K562 (cell line): ENCODE data around the gene SCAP. TPM values are rescaled to one million over a fixed set of nuclear protein-coding genes. Genes with fewer than 3 reads are reported as not detected.
A peak's percentile ranks its signal among the peaks of the same experiment; 100 is the strongest.

ENCODE experiments used
- ATAC-seq: fragments of 200-7000 bp; cut with Tn5 transposase; 3 replicates; pipeline ENCODE4 v1.9.1; 2020; ENCODE audit warnings: moderate library complexity
- BruUV-seq: library from RNA; stranded (reverse); fragments of 400-500 nt; replicated peaks from 2 replicates; lab custom pipeline; 2021; lab: Mats Ljungman, UMichigan
- CTCF ChIA-PET: fragments of 300-600 bp; formaldehyde crosslinking; extraction: SDS; loops from one replicate; lab custom pipeline; 2021; ENCODE audit warnings: low intra/inter-chr PET ratio; lab: Yijun Ruan, JAX
- POLR2A ChIA-PET: fragments of 300-600, 350-650 bp; sonication (Branson Sonifier 250); formaldehyde crosslinking; extraction: SDS; loops from one replicate; lab custom pipeline; 2021; ENCODE audit warnings: antibody characterized with exemption, inconsistent platforms; lab: Yijun Ruan, JAX
- DNase-seq, 4 experiments: peaks; one replicate each; pipeline versions ENCODE4 v3.0.0 to v3.0.0-alpha.2; 2011 to 2018; ENCODE audit warnings: low spot score in 3 of 4, mixed read lengths in 3 of 4; ENCODE audit errors: extremely low read depth in 1 of 4
- FAIRE-seq: peaks from 2 replicates; lab custom pipeline; 2011; peaks lifted over from hg19 to GRCh38; lab: Jason Lieb, UNC
- H2AFZ ChIP-seq: 2 replicates; pipeline ENCODE4 v1.6.0; 2011; ENCODE audit warnings: low read depth, low read length, control low read depth, inconsistent platforms
- H3K27ac ChIP-seq: fragments of 200-600 bp; 3 replicates; pipeline ENCODE4 v1.8.0; 2011; ENCODE audit warnings: low read depth, mild to moderate bottlenecking, control low read depth, inconsistent platforms, low read length, moderate library complexity, mixed read lengths; ENCODE audit errors: extremely low read depth
- H3K27me3 ChIP-seq, 2 experiments: fragments of 300-600 bp in 1 of 2; 2 replicates in 1 of 2; 3 replicates in 1 of 2; pipeline versions ENCODE4 v1.6.0 to v1.8.0; 2011; ENCODE audit warnings: inconsistent platforms in 2 of 2, low read length in 2 of 2, mild to moderate bottlenecking in 1 of 2, mixed read lengths in 1 of 2, moderate library complexity in 1 of 2; ENCODE audit not compliant: control insufficient read depth in 2 of 2, insufficient read depth in 2 of 2
- H3K36me3 ChIP-seq: fragments of 300-600 bp; 3 replicates; pipeline ENCODE4 v1.8.0; 2011; ENCODE audit warnings: mild to moderate bottlenecking, low read length, inconsistent platforms; ENCODE audit not compliant: control insufficient read depth, insufficient read depth
- H3K4me1 ChIP-seq, 2 experiments: fragments of 200-600 bp in 1 of 2; replicated peaks in 1 of 2; 2 replicates in 1 of 2; 3 replicates in 1 of 2; pipeline versions ENCODE4 v1.5.1 to v1.8.0; 2011; ENCODE audit warnings: inconsistent platforms in 2 of 2, low read length in 2 of 2, mild to moderate bottlenecking in 1 of 2, mixed read lengths in 1 of 2, moderate library complexity in 1 of 2; ENCODE audit not compliant: control insufficient read depth in 2 of 2, insufficient read depth in 2 of 2
- H3K4me2 ChIP-seq: 2 replicates; pipeline ENCODE4 v1.6.1; 2011; ENCODE audit warnings: low read length, control low read depth, inconsistent platforms, mixed read lengths; ENCODE audit not compliant: insufficient read depth
- H3K4me3 ChIP-seq: fragments of 200-600 bp; sonication (generic), shearing (Covaris generic); 2 replicates; pipeline ENCODE4 v1.5.1; 2016; ENCODE audit warnings: control low read depth, inconsistent platforms
- H3K79me2 ChIP-seq: fragments of 200-600 bp; 3 replicates; pipeline ENCODE4 v1.8.0; 2011; ENCODE audit warnings: low read length, inconsistent platforms; ENCODE audit not compliant: control insufficient read depth, insufficient read depth
- H3K9ac ChIP-seq, 2 experiments: 2 replicates each; pipeline versions ENCODE4 v1.6.0 to v1.6.1; 2011; ENCODE audit warnings: low read depth in 2 of 2, low read length in 2 of 2, control low read depth in 1 of 2, inconsistent platforms in 1 of 2, mild to moderate bottlenecking in 1 of 2, mixed read lengths in 1 of 2; ENCODE audit not compliant: insufficient read depth in 1 of 2
- H3K9me1 ChIP-seq: one replicate; pipeline ENCODE4 v1.6.0; 2011; ENCODE audit warnings: inconsistent platforms, mild to moderate bottlenecking, low read length, moderate library complexity; ENCODE audit not compliant: control insufficient read depth, insufficient read depth
- H3K9me3 ChIP-seq: replicated peaks from 2 replicates; pipeline ENCODE4 v1.5.1; 2011; ENCODE audit warnings: low read depth, low read length, inconsistent platforms; ENCODE audit not compliant: control insufficient read depth, insufficient read depth
- H4K20me1 ChIP-seq: replicated peaks from 2 replicates; pipeline ENCODE4 v1.6.1; 2011; ENCODE audit warnings: low read length, inconsistent platforms, mixed read lengths; ENCODE audit not compliant: control insufficient read depth, insufficient read depth
- EGR1 ChIP-seq: fragments of 450-650 bp; conservative IDR thresholded peaks from 2 replicates; pipeline ENCODE4 v1.6.1; 2017; ENCODE audit warnings: mild to moderate bottlenecking
- POLR2G ChIP-seq: fragments of 200-400 bp; formaldehyde crosslinking; IDR thresholded peaks from 2 replicates; pipeline ENCODE4 v1.6.1; 2017; ENCODE audit warnings: low read depth, mild to moderate bottlenecking, antibody characterized with exemption, low read length, moderate library complexity
- WGBS: fragments of 100-300 bp; shearing (Covaris generic); methylation state at CpG from one replicate; pipeline ENCODE4 v1.1.6; 2016; ENCODE audit warnings: low coverage, mixed read lengths; ENCODE audit not compliant: insufficient coverage; ENCODE audit errors: missing lambda C conversion rate; 5-methylcytosine and 5-hydroxymethylcytosine counted together
- in situ Hi-C: fragments of 300-500 bp; cut with MboI; formaldehyde crosslinking; loops from 4 replicates; pipeline ENCODE4 v1.15.0; 2018; ENCODE audit warnings: inconsistent platforms, mixed read lengths
- intact Hi-C: fragments of 100-400 bp; cut with micrococcal nuclease; formaldehyde crosslinking; loops from 2 replicates; pipeline ENCODE4 v1.14.2; 2022
- polyA plus RNA-seq, 8 experiments: library from polyadenylated mRNA; depleted of rRNA in 4 of 8; stranded (reverse) in 5 of 8; unstranded in 3 of 8; fragments of >200 nt; fragmentation: Nextera tagmentation in 2 of 8; fragmentation: Illumina TruSeq in 1 of 8; extraction: Ambion mirVana in 2 of 8; extraction: Trizol in 1 of 8; gene quantifications; 2 replicates each; pipeline versions ENCODE4 v1.2.1 to v1.2.3, GENCODE V29; 2011 to 2014; ENCODE audit warnings: inconsistent platforms in 1 of 8, missing spikeins in 1 of 8
- total RNA-seq, 7 experiments: library from RNA; depleted of rRNA in 6 of 7; stranded (reverse); fragments of >200 nt in 6 of 7; fragmentation: Illumina TruSeq in 2 of 7; extraction: Trizol in 2 of 7; gene quantifications; 2 replicates each; pipeline versions ENCODE4 v1.2.1 to v1.2.3, GENCODE V29; 2011 to 2021; ENCODE audit warnings: low replicate concordance in 1 of 7
- TF ChIP-seq, protein P1 (sequence below), 2 experiments: fragments of 450-650 bp in 1 of 2; sonication (generic) in 1 of 2; formaldehyde crosslinking in 1 of 2; IDR thresholded peaks; 2 replicates each; pipeline versions ENCODE4 v1.7.1 to v1.9.0; 2016 to 2022; ENCODE audit warnings: inconsistent platforms in 1 of 2, mild to moderate bottlenecking in 1 of 2, missing genetic modification reagents in 1 of 2

Gene SCAP
- total and polyA plus RNA-seq, 9 of the 15 experiments (the other 6 are each of a cell fraction or from before 2014, with no cell fraction given): 2.6 to 104 (median 37.8) TPM

DNA sequence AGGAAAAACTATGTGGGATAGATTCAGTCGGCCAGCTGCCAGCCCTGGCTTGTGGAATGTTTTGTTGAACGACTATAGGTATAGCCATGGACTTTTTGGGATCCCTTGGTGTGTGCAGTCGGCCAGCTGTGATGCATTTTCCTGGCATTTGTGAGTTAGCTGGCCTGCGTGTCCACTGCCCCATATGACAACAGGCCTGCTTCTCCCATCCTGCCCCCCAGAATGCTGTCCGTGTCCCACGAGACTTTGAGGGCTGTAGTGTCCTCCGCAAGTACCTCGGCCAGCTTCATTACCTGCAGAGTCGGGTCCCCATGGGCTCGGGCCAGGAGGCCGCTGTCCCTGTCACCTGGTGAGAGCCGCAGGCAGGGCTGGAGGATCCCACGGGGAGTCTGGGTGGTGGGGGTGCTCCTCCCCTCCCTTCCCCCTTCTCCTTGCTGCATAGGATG, 71.3 kb downstream of the SCAP start:
- Histone ChIP-seq H2AFZ (no peak overlapping the region), H3K9me1 (peaks cover 7% of the 10 kb centered on the region), H3K9me3 (no peaks in the 10 kb centered on the region), H3K27ac (no peak overlapping the region)
- in situ Hi-C loops: no loop called here
- ATAC-seq: no peak
- TF ChIP-seq POLR2G (0 out of 2 replicates have a peak, but pooled peaks have one; percentile 30), EGR1 (no peak)
- TF ChIP-seq, protein P1, sequence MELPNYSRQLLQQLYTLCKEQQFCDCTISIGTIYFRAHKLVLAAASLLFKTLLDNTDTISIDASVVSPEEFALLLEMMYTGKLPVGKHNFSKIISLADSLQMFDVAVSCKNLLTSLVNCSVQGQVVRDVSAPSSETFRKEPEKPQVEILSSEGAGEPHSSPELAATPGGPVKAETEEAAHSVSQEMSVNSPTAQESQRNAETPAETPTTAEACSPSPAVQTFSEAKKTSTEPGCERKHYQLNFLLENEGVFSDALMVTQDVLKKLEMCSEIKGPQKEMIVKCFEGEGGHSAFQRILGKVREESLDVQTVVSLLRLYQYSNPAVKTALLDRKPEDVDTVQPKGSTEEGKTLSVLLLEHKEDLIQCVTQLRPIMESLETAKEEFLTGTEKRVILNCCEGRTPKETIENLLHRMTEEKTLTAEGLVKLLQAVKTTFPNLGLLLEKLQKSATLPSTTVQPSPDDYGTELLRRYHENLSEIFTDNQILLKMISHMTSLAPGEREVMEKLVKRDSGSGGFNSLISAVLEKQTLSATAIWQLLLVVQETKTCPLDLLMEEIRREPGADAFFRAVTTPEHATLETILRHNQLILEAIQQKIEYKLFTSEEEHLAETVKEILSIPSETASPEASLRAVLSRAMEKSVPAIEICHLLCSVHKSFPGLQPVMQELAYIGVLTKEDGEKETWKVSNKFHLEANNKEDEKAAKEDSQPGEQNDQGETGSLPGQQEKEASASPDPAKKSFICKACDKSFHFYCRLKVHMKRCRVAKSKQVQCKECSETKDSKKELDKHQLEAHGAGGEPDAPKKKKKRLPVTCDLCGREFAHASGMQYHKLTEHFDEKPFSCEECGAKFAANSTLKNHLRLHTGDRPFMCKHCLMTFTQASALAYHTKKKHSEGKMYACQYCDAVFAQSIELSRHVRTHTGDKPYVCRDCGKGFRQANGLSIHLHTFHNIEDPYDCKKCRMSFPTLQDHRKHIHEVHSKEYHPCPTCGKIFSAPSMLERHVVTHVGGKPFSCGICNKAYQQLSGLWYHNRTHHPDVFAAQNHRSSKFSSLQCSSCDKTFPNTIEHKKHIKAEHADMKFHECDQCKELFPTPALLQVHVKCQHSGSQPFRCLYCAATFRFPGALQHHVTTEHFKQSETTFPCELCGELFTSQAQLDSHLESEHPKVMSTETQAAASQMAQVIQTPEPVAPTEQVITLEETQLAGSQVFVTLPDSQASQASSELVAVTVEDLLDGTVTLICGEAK (IDR thresholded peaks at IDR 0.05): no peak
- TF ChIP-seq, protein P1 (CRISPR knock-in tag; IDR thresholded peaks at IDR 0.05): 0 out of 2 replicates have a peak, but pooled peaks have one; percentile 17
- TF ChIP-seq, all 486 proteins: peak for 2
- no peaks in the 10 kb centered on the region; the same call in 1 of the 2 replicates for H4K20me1 ChIP-seq
- WGBS: 81% methylated on average over 13 of the region's 13 CpGs
- BruUV-seq: no TSS peak
- DNase-seq (no peak), FAIRE-seq (no peak)
- H3K27me3 ChIP-seq: no peaks in the 10 kb centered on the region
- CTCF ChIA-PET: no interaction called here
- intact Hi-C loops: no loop called here
- no peak overlapping the region for H3K4me3 ChIP-seq
- H3K36me3 ChIP-seq: peaks cover 64% of the 10 kb centered on the region; the same call in 2 of the 3 replicates
- POLR2A ChIA-PET: interaction anchor here (0.6 to 1.3 kb wide), 7 partner anchors 11 to 301 kb away, joined by 3 to 5 read pairs (median 3); no protein-coding TSS in a partner anchor
- H3K4me2 ChIP-seq: 0 out of 2 replicates have a peak overlapping the region, but pooled peaks have one; percentile 4
- peaks cover 28 to 49% of the 10 kb centered on the region in 2 experiments for H3K4me1 ChIP-seq
- H3K79me2 ChIP-seq: peaks cover 18% of the 10 kb centered on the region; the same call in 2 of the 3 replicates
- peak overlapping the region in 1 of 2 experiments; percentile 83; a peak in 2 of 4 replicates for H3K9ac ChIP-seq
